HepG2 (cell line): ENCODE results near the gene OSBPL10. TPM values are rescaled to one million over a fixed set of nuclear protein-coding genes. Genes with fewer than 3 reads are reported as not detected.
A peak's percentile ranks its signal among the peaks of the same experiment; 100 is the strongest.

Experiments
- ADNP ChIP-seq: sonication (generic); formaldehyde crosslinking; IDR thresholded peaks from 2 replicates; pipeline ENCODE4 v1.4.0; 2020; ENCODE audit warnings: missing genetic modification reagents
- CHD4 ChIP-seq: fragments of 200-600 bp; sonication (generic); IDR thresholded peaks from 2 replicates; pipeline ENCODE4 v1.7.0; 2017; ENCODE audit warnings: mild to moderate bottlenecking, low read length, borderline replicate concordance
- FOXA3 ChIP-seq: IDR thresholded peaks from 2 replicates; pipeline ENCODE4 v1.6.1; 2016; ENCODE audit warnings: missing genetic modification reagents, missing compliant biosample characterization
- MBD4 ChIP-seq: IDR thresholded peaks from 2 replicates; pipeline ENCODE4 v1.6.1; 2012; ENCODE audit warnings: low read length, inconsistent platforms, borderline replicate concordance
- MEF2D ChIP-seq: sonication (generic); formaldehyde crosslinking; IDR thresholded peaks from 2 replicates; pipeline ENCODE4 v1.5.1; 2020; ENCODE audit warnings: mild to moderate bottlenecking, missing genetic modification reagents
- SSRP1 ChIP-seq: IDR thresholded peaks from 2 replicates; pipeline ENCODE4 v1.6.1; 2016; ENCODE audit warnings: control low read depth
- TCF7 ChIP-seq: sonication (generic); IDR thresholded peaks from 2 replicates; pipeline ENCODE4 v1.6.1; 2016; ENCODE audit warnings: antibody characterized with exemption, low read depth
- TMF1 ChIP-seq: sonication (generic); formaldehyde crosslinking; IDR thresholded peaks from 2 replicates; pipeline ENCODE4 v1.8.1; 2022; ENCODE audit warnings: low read depth, missing genetic modification reagents
- ZFP36L1 ChIP-seq: sonication (generic); formaldehyde crosslinking; IDR thresholded peaks from 2 replicates; pipeline ENCODE4 v1.8.0; 2022; ENCODE audit warnings: mild to moderate bottlenecking, missing genetic modification reagents, moderate library complexity
- ZNF20 ChIP-seq: sonication (generic); formaldehyde crosslinking; IDR thresholded peaks from 2 replicates; pipeline ENCODE4 v1.4.0; 2020; ENCODE audit warnings: mild to moderate bottlenecking, moderate library complexity, missing genetic modification reagents
- ZNF207 ChIP-seq: fragments of 450-650 bp; IDR thresholded peaks from 2 replicates; pipeline ENCODE4 v1.6.1; 2016; ENCODE audit warnings: antibody characterized with exemption, borderline replicate concordance
- polyA plus RNA-seq, 8 experiments: library from polyadenylated mRNA; depleted of rRNA in 3 of 8; stranded (reverse) in 7 of 8; unstranded in 1 of 8; fragments of >200 nt; fragmentation: Illumina TruSeq in 4 of 8; extraction: Trizol in 4 of 8; gene quantifications; 2 replicates each; pipeline versions ENCODE4 v1.2.1 to v1.2.3, GENCODE V29; 2011 to 2016; ENCODE audit warnings: low read depth in 4 of 8, missing spikeins in 1 of 8, mixed read lengths in 1 of 8; ENCODE audit not compliant: insufficient read depth in 1 of 8
- total RNA-seq, 5 experiments: library from RNA; depleted of rRNA; stranded (reverse); fragments of >200 nt; fragmentation: Illumina TruSeq; extraction: Trizol; gene quantifications; 2 replicates each; pipeline ENCODE4 v1.2.3, GENCODE V29; 2016; ENCODE audit warnings: low read depth in 1 of 5
- TF ChIP-seq, protein P1 (sequence below): sonication (generic); formaldehyde crosslinking; conservative IDR thresholded peaks from 2 replicates; pipeline ENCODE4 v1.4.0; 2020; ENCODE audit warnings: missing genetic modification reagents
- TF ChIP-seq, protein P2 (sequence below): sonication (generic); formaldehyde crosslinking; IDR thresholded peaks from 2 replicates; pipeline ENCODE4 v1.4.0; 2020; ENCODE audit warnings: missing genetic modification reagents, borderline replicate concordance
- TF ChIP-seq, protein P3 (sequence below): sonication (generic); formaldehyde crosslinking; IDR thresholded peaks from 2 replicates; pipeline ENCODE4 v1.8.1; 2023; ENCODE audit warnings: missing genetic modification reagents, mild to moderate bottlenecking, borderline replicate concordance
- TF ChIP-seq, protein P4 (sequence below): sonication (generic); formaldehyde crosslinking; IDR thresholded peaks from 2 replicates; pipeline ENCODE4; 2020; ENCODE audit warnings: missing genetic modification reagents, mild to moderate bottlenecking, borderline replicate concordance
- TF ChIP-seq, protein P5 (sequence below): sonication (generic); formaldehyde crosslinking; IDR thresholded peaks from 2 replicates; pipeline ENCODE4 v1.4.0; 2020; ENCODE audit warnings: missing genetic modification reagents
- TF ChIP-seq, protein P6 (sequence below): sonication (generic); formaldehyde crosslinking; IDR thresholded peaks from 2 replicates; pipeline ENCODE4 v1.5.1; 2020; ENCODE audit warnings: missing genetic modification reagents, mild to moderate bottlenecking, borderline replicate concordance
- TF ChIP-seq, protein P7 (sequence below): sonication (generic); formaldehyde crosslinking; IDR thresholded peaks from 2 replicates; pipeline ENCODE4 v1.8.0; 2022; ENCODE audit warnings: missing genetic modification reagents, mild to moderate bottlenecking, moderate library complexity, borderline replicate concordance

The OSBPL10 gene
- total and polyA plus RNA-seq, 2 of the 13 experiments (the other 11 are each of a cell fraction or from before 2014, with no cell fraction given): 10.3 to 28.6 TPM

DNA sequence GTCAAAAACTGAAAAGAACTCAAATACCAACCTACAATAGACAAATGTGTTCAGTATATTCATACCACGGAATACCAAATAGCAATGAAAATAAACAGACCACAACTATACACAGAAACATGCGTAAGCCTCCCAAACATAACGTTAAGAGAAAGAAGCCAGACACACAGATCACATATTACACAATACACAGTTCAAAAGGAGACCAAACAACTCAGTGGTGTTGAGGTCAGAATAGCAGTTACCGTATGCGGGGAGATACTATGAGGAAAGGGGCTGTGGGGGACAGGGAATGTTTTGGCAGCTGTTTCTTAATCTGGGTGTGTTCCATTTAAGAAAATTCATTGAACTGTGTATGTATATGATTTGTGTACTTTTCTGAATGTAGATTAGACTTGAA lies 6.6 kb downstream of the OSBPL10 start (continued):
- TF ChIP-seq, protein P1, sequence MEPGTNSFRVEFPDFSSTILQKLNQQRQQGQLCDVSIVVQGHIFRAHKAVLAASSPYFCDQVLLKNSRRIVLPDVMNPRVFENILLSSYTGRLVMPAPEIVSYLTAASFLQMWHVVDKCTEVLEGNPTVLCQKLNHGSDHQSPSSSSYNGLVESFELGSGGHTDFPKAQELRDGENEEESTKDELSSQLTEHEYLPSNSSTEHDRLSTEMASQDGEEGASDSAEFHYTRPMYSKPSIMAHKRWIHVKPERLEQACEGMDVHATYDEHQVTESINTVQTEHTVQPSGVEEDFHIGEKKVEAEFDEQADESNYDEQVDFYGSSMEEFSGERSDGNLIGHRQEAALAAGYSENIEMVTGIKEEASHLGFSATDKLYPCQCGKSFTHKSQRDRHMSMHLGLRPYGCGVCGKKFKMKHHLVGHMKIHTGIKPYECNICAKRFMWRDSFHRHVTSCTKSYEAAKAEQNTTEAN (CRISPR knock-in tag): no peak
- TF ChIP-seq, protein P2, sequence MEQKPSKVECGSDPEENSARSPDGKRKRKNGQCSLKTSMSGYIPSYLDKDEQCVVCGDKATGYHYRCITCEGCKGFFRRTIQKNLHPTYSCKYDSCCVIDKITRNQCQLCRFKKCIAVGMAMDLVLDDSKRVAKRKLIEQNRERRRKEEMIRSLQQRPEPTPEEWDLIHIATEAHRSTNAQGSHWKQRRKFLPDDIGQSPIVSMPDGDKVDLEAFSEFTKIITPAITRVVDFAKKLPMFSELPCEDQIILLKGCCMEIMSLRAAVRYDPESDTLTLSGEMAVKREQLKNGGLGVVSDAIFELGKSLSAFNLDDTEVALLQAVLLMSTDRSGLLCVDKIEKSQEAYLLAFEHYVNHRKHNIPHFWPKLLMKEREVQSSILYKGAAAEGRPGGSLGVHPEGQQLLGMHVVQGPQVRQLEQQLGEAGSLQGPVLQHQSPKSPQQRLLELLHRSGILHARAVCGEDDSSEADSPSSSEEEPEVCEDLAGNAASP: peak; percentile 77
- TF ChIP-seq, protein P3, sequence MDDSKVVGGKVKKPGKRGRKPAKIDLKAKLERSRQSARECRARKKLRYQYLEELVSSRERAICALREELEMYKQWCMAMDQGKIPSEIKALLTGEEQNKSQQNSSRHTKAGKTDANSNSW (CRISPR knock-in tag): no peak
- no peak for TF ChIP-seq MEF2D (CRISPR knock-in tag)
- TF ChIP-seq ZFP36L1 (CRISPR knock-in tag): no peak
- TF ChIP-seq TMF1 (CRISPR knock-in tag): no peak
- TF ChIP-seq, protein P4, sequence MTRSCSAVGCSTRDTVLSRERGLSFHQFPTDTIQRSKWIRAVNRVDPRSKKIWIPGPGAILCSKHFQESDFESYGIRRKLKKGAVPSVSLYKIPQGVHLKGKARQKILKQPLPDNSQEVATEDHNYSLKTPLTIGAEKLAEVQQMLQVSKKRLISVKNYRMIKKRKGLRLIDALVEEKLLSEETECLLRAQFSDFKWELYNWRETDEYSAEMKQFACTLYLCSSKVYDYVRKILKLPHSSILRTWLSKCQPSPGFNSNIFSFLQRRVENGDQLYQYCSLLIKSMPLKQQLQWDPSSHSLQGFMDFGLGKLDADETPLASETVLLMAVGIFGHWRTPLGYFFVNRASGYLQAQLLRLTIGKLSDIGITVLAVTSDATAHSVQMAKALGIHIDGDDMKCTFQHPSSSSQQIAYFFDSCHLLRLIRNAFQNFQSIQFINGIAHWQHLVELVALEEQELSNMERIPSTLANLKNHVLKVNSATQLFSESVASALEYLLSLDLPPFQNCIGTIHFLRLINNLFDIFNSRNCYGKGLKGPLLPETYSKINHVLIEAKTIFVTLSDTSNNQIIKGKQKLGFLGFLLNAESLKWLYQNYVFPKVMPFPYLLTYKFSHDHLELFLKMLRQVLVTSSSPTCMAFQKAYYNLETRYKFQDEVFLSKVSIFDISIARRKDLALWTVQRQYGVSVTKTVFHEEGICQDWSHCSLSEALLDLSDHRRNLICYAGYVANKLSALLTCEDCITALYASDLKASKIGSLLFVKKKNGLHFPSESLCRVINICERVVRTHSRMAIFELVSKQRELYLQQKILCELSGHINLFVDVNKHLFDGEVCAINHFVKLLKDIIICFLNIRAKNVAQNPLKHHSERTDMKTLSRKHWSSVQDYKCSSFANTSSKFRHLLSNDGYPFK (CRISPR knock-in tag): no peak
- no peak for TF ChIP-seq ZNF207
- TF ChIP-seq, protein P5, sequence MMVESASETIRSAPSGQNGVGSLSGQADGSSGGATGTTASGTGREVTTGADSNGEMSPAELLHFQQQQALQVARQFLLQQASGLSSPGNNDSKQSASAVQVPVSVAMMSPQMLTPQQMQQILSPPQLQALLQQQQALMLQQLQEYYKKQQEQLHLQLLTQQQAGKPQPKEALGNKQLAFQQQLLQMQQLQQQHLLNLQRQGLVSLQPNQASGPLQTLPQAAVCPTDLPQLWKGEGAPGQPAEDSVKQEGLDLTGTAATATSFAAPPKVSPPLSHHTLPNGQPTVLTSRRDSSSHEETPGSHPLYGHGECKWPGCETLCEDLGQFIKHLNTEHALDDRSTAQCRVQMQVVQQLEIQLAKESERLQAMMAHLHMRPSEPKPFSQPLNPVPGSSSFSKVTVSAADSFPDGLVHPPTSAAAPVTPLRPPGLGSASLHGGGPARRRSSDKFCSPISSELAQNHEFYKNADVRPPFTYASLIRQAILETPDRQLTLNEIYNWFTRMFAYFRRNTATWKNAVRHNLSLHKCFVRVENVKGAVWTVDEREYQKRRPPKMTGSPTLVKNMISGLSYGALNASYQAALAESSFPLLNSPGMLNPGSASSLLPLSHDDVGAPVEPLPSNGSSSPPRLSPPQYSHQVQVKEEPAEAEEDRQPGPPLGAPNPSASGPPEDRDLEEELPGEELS (CRISPR knock-in tag): 0 out of 2 replicates have a peak, but pooled peaks have one; percentile 11
- TF ChIP-seq, protein P6, sequence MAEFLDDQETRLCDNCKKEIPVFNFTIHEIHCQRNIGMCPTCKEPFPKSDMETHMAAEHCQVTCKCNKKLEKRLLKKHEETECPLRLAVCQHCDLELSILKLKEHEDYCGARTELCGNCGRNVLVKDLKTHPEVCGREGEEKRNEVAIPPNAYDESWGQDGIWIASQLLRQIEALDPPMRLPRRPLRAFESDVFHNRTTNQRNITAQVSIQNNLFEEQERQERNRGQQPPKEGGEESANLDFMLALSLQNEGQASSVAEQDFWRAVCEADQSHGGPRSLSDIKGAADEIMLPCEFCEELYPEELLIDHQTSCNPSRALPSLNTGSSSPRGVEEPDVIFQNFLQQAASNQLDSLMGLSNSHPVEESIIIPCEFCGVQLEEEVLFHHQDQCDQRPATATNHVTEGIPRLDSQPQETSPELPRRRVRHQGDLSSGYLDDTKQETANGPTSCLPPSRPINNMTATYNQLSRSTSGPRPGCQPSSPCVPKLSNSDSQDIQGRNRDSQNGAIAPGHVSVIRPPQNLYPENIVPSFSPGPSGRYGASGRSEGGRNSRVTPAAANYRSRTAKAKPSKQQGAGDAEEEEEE: no peak
- no peak for TF ChIP-seq CHD4
- TF ChIP-seq FOXA3 (CRISPR knock-in tag): peak; percentile 70
- TF ChIP-seq MBD4: no peak
- 0 out of 2 replicates have a peak, but pooled peaks have one; percentile 8 for TF ChIP-seq TCF7
- no peak for TF ChIP-seq ADNP
- no peak for TF ChIP-seq SSRP1 (CRISPR knock-in tag)
- no peak for TF ChIP-seq ZNF20 (CRISPR knock-in tag)
- TF ChIP-seq, protein P7, sequence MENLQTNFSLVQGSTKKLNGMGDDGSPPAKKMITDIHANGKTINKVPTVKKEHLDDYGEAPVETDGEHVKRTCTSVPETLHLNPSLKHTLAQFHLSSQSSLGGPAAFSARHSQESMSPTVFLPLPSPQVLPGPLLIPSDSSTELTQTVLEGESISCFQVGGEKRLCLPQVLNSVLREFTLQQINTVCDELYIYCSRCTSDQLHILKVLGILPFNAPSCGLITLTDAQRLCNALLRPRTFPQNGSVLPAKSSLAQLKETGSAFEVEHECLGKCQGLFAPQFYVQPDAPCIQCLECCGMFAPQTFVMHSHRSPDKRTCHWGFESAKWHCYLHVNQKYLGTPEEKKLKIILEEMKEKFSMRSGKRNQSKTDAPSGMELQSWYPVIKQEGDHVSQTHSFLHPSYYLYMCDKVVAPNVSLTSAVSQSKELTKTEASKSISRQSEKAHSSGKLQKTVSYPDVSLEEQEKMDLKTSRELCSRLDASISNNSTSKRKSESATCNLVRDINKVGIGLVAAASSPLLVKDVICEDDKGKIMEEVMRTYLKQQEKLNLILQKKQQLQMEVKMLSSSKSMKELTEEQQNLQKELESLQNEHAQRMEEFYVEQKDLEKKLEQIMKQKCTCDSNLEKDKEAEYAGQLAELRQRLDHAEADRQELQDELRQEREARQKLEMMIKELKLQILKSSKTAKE: 0 out of 2 replicates have a peak, but pooled peaks have one; percentile 33
